ENCODE data around the gene TMEM92. TPM values are rescaled to one million over a fixed set of nuclear protein-coding genes. Genes with fewer than 3 reads are reported as not detected.
A peak's percentile ranks its signal among the peaks of the same experiment; 100 is the strongest.

The TMEM92 gene
- total RNA-seq, 1 donor from 2014 or later: 1.6 TPM

- Mint-ChIP-seq H3K4me3 (no peak overlapping the region), H3K27me3 (peaks cover 17% of the 10 kb centered on the region), H3K9me3 (no peaks in the 10 kb centered on the region), H3K36me3 (no peaks in the 10 kb centered on the region), H3K4me1 (ENCODE audit: unreplicated experiment) (peaks cover 32% of the 10 kb centered on the region), H3K27ac (no peak overlapping the region)
- no peak for DNase-seq (ENCODE audit: extremely low spot score, unreplicated experiment)
- no peak for TF ChIP-seq CTCF (conservative IDR thresholded peaks at IDR 0.05)
These were observed 14.6 kb upstream of the TMEM92 start for GRCh38 chr17:50259477-50260324.

- no peak overlapping the region for H3K27ac Mint-ChIP-seq
- TF ChIP-seq CTCF (conservative IDR thresholded peaks at IDR 0.05): no peak
- H3K36me3 Mint-ChIP-seq: no peaks in the 10 kb centered on the region
- H3K9me3 Mint-ChIP-seq: no peaks in the 10 kb centered on the region
- H3K4me3 Mint-ChIP-seq: no peak overlapping the region
- peaks cover 33% of the 10 kb centered on the region for H3K4me1 Mint-ChIP-seq (ENCODE audit: unreplicated experiment)
- peaks cover 17% of the 10 kb centered on the region for H3K27me3 Mint-ChIP-seq
- no peak for DNase-seq (ENCODE audit: extremely low spot score, unreplicated experiment)
These were observed 13.8 kb upstream of the TMEM92 start for GRCh38 chr17:50260501-50260911.

GRCh38 chr17:50261051-50261915, 13.0 kb upstream of the TMEM92 start:
- TF ChIP-seq CTCF (conservative IDR thresholded peaks at IDR 0.05): no peak
- Mint-ChIP-seq H3K9me3 (no peaks in the 10 kb centered on the region), H3K4me3 (no peak overlapping the region), H3K4me1 (ENCODE audit: unreplicated experiment) (peaks cover 37% of the 10 kb centered on the region), H3K27me3 (peaks cover 18% of the 10 kb centered on the region), H3K36me3 (no peaks in the 10 kb centered on the region), H3K27ac (peak overlapping the region; percentile 14)
- no peak for DNase-seq (ENCODE audit: extremely low spot score, unreplicated experiment)

GRCh38 chr17:50262001-50262794, 12.1 kb upstream of the TMEM92 start:
- peaks cover 18% of the 10 kb centered on the region for H3K27me3 Mint-ChIP-seq
- TF ChIP-seq CTCF (conservative IDR thresholded peaks at IDR 0.05): no peak
- H3K27ac Mint-ChIP-seq: peak overlapping the region; percentile 19
- H3K4me3 Mint-ChIP-seq: no peak overlapping the region
- H3K36me3 Mint-ChIP-seq: no peaks in the 10 kb centered on the region
- DNase-seq (ENCODE audit: extremely low spot score, unreplicated experiment): no peak
- H3K9me3 Mint-ChIP-seq: no peaks in the 10 kb centered on the region
- peaks cover 35% of the 10 kb centered on the region for H3K4me1 Mint-ChIP-seq (ENCODE audit: unreplicated experiment)

Measured in type B pancreatic cell (in vitro differentiated cells).